Liver (tissue), 9 donors: ENCODE measurements around the gene MCTP1. TPM values are rescaled to one million over a fixed set of nuclear protein-coding genes. Genes with fewer than 3 reads are reported as not detected.

Experiments used
- DNase-seq: peaks from one replicate; pipeline ENCODE4 v3.0.0-alpha.2; 2017; ENCODE audit warnings: low spot score
- H3K27ac ChIP-seq, 2 donors: one replicate each; pipeline ENCODE4 v1.7.0; 2013; ENCODE audit warnings: inconsistent platforms in 2 of 2, low read length in 2 of 2, control low read depth in 1 of 2, low read depth in 1 of 2, mild to moderate bottlenecking in 1 of 2
- H3K27me3 ChIP-seq, 4 donors: one replicate each; pipeline versions ENCODE4 v1.6.1 to v1.7.0; 2013; ENCODE audit warnings: low read length in 3 of 4, inconsistent platforms in 1 of 4, mild to moderate bottlenecking in 1 of 4, moderate library complexity in 1 of 4; ENCODE audit not compliant: control insufficient read depth in 4 of 4, insufficient read depth in 4 of 4
- H3K36me3 ChIP-seq, 4 donors: one replicate each; pipeline versions ENCODE4 v1.6.1 to v1.7.0; 2013; ENCODE audit warnings: low read length in 3 of 4, mild to moderate bottlenecking in 3 of 4, low read depth in 1 of 4, moderate library complexity in 1 of 4; ENCODE audit not compliant: control insufficient read depth in 4 of 4, insufficient read depth in 3 of 4
- H3K4me1 ChIP-seq, 4 donors: one replicate each; pipeline versions ENCODE4 v1.6.1 to v1.7.0; 2013; ENCODE audit warnings: low read length in 3 of 4, mild to moderate bottlenecking in 3 of 4, moderate library complexity in 1 of 4; ENCODE audit not compliant: control insufficient read depth in 4 of 4, insufficient read depth in 4 of 4
- H3K4me3 ChIP-seq, 3 donors: one replicate each; pipeline versions ENCODE4 v1.6.1 to v1.7.0; 2013; ENCODE audit warnings: low read length in 3 of 3, control low read depth in 1 of 3, low read depth in 1 of 3, mild to moderate bottlenecking in 1 of 3
- H3K9ac ChIP-seq, 2 donors: one replicate each; pipeline ENCODE4 v1.7.0; 2013; ENCODE audit warnings: low read length in 2 of 2, mild to moderate bottlenecking in 2 of 2, moderate library complexity in 2 of 2, control low read depth in 1 of 2, low read depth in 1 of 2
- H3K9me3 ChIP-seq, 4 donors: one replicate each; pipeline versions ENCODE4 v1.6.1 to v1.7.0; 2013; ENCODE audit warnings: low read length in 3 of 4; ENCODE audit not compliant: control insufficient read depth in 4 of 4
- CTCF ChIP-seq: fragments of 150-350 bp; IDR thresholded peaks from 2 replicates; pipeline ENCODE4 v1.5.1; 2017; ENCODE audit warnings: improper control_type of control experiment, low read depth, low read length; ENCODE audit not compliant: missing input control
- EGR1 ChIP-seq, 2 donors: IDR thresholded peaks; 2 replicates each; pipeline ENCODE4 v1.6.1; 2016 to 2018; ENCODE audit warnings: antibody characterized with exemption in 2 of 2, low read depth in 2 of 2
- FOXA1 ChIP-seq: IDR thresholded peaks from 2 replicates; pipeline ENCODE4 v1.6.1; 2016; ENCODE audit warnings: antibody characterized with exemption
- FOXA2 ChIP-seq: IDR thresholded peaks from 2 replicates; pipeline ENCODE4 v1.6.1; 2016; ENCODE audit warnings: antibody characterized with exemption
- GABPA ChIP-seq, 2 donors: IDR thresholded peaks in 1 of 2; conservative IDR thresholded peaks in 1 of 2; 2 replicates each; pipeline ENCODE4 v1.6.1; 2016; ENCODE audit warnings: antibody characterized with exemption in 2 of 2, mild to moderate bottlenecking in 1 of 2, moderate library complexity in 1 of 2
- HNF4A ChIP-seq, 2 donors: conservative IDR thresholded peaks; 2 replicates each; pipeline ENCODE4 v1.6.1; 2016; ENCODE audit warnings: antibody characterized with exemption in 2 of 2, mild to moderate bottlenecking in 2 of 2
- HNF4G ChIP-seq: IDR thresholded peaks from 2 replicates; pipeline ENCODE4 v1.6.1; 2016; ENCODE audit warnings: antibody characterized with exemption
- JUND ChIP-seq, 2 donors: IDR thresholded peaks; 2 replicates each; pipeline ENCODE4 v1.6.1; 2016; ENCODE audit warnings: antibody characterized with exemption in 2 of 2
- NR2F2 ChIP-seq: IDR thresholded peaks from 2 replicates; pipeline ENCODE4 v1.6.1; 2016; ENCODE audit warnings: antibody characterized with exemption
- RXRA ChIP-seq, 2 donors: IDR thresholded peaks; 2 replicates each; pipeline ENCODE4 v1.6.1; 2017 to 2018; ENCODE audit warnings: antibody characterized with exemption in 2 of 2, mild to moderate bottlenecking in 1 of 2
- SP1 ChIP-seq: IDR thresholded peaks from 2 replicates; pipeline ENCODE4 v1.6.1; 2018; ENCODE audit warnings: antibody characterized with exemption, mild to moderate bottlenecking
- TAF1 ChIP-seq: conservative IDR thresholded peaks from 2 replicates; pipeline ENCODE4 v1.6.1; 2016; ENCODE audit warnings: antibody characterized with exemption, mild to moderate bottlenecking
- YY1 ChIP-seq: IDR thresholded peaks from 2 replicates; pipeline ENCODE4 v1.6.1; 2016; ENCODE audit warnings: antibody characterized with exemption, mild to moderate bottlenecking
- WGBS: extraction: QIAGEN DNeasy Blood & Tissue Kit; methylation state at CpG from one replicate; pipeline ENCODE4 v1.1.7; 2013; 5-methylcytosine and 5-hydroxymethylcytosine counted together
- polyA plus RNA-seq, 2 donors: library from polyadenylated mRNA; stranded (reverse) in 1 of 2; unstranded in 1 of 2; fragments of 200-250 nt in 1 of 2; fragments of >200 nt in 1 of 2; fragmentation: Nextera tagmentation in 1 of 2; extraction: Ambion mirVana in 1 of 2; gene quantifications; one replicate each; pipeline versions ENCODE4 v1.2.1 to v1.2.3, GENCODE V29; 2013 to 2015
- total RNA-seq, 2 donors: library from RNA; depleted of rRNA; stranded (reverse); fragments of >200 nt; gene quantifications; one replicate each; pipeline ENCODE4 v1.2.3, GENCODE V29; 2014
- TF ChIP-seq, protein P1 (sequence below): IDR thresholded peaks from 2 replicates; pipeline ENCODE4 v1.6.1; 2016; ENCODE audit warnings: antibody characterized with exemption
- TF ChIP-seq, protein P2 (sequence below): IDR thresholded peaks from 2 replicates; pipeline ENCODE4 v1.6.1; 2016; ENCODE audit warnings: antibody characterized with exemption, mild to moderate bottlenecking
- donor health status: healthy.
- donor health status: healthy.
- donor health status: healthy.
- donor health status: healthy.
- donor health status: healthy.

MCTP1 gene
- total and polyA plus RNA-seq, 4 donors, result 0.67 to 7.6 (median 4.3) TPM

- Histone ChIP-seq H3K27ac (no peak overlapping the region), H3K36me3 (no peaks in the 10 kb centered on the region), H3K9me3 (no peaks in the 10 kb centered on the region), H3K27me3 (no peaks in the 10 kb centered on the region), H3K4me1 (no peaks in the 10 kb centered on the region), H3K4me3 (no peak overlapping the region), H3K9ac (no peak overlapping the region)
- WGBS, result 58% methylated on average over 2 of the region's 2 CpGs
- no peak for DNase-seq
- TF ChIP-seq NR2F2, result no peak
- TF ChIP-seq FOXA2, result no peak
- no peak for TF ChIP-seq RXRA (IDR thresholded peaks at IDR 0.05)
- TF ChIP-seq, protein P1, sequence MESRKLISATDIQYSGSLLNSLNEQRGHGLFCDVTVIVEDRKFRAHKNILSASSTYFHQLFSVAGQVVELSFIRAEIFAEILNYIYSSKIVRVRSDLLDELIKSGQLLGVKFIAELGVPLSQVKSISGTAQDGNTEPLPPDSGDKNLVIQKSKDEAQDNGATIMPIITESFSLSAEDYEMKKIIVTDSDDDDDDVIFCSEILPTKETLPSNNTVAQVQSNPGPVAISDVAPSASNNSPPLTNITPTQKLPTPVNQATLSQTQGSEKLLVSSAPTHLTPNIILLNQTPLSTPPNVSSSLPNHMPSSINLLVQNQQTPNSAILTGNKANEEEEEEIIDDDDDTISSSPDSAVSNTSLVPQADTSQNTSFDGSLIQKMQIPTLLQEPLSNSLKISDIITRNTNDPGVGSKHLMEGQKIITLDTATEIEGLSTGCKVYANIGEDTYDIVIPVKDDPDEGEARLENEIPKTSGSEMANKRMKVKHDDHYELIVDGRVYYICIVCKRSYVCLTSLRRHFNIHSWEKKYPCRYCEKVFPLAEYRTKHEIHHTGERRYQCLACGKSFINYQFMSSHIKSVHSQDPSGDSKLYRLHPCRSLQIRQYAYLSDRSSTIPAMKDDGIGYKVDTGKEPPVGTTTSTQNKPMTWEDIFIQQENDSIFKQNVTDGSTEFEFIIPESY, result no peak
- TF ChIP-seq SP1, result no peak
- TF ChIP-seq EGR1 (IDR thresholded peaks at IDR 0.05; ENCODE audit: low read depth in 2 of 2), result no peak
- TF ChIP-seq TAF1, result no peak
- no peak for TF ChIP-seq FOXA1
- no peak for TF ChIP-seq JUND (IDR thresholded peaks at IDR 0.05)
- no peak for TF ChIP-seq GABPA (IDR thresholded peaks at IDR 0.05 in 1 of 2, conservative IDR thresholded peaks at IDR 0.05 in 1 of 2)
- no peak for TF ChIP-seq CTCF
- TF ChIP-seq, protein P2, sequence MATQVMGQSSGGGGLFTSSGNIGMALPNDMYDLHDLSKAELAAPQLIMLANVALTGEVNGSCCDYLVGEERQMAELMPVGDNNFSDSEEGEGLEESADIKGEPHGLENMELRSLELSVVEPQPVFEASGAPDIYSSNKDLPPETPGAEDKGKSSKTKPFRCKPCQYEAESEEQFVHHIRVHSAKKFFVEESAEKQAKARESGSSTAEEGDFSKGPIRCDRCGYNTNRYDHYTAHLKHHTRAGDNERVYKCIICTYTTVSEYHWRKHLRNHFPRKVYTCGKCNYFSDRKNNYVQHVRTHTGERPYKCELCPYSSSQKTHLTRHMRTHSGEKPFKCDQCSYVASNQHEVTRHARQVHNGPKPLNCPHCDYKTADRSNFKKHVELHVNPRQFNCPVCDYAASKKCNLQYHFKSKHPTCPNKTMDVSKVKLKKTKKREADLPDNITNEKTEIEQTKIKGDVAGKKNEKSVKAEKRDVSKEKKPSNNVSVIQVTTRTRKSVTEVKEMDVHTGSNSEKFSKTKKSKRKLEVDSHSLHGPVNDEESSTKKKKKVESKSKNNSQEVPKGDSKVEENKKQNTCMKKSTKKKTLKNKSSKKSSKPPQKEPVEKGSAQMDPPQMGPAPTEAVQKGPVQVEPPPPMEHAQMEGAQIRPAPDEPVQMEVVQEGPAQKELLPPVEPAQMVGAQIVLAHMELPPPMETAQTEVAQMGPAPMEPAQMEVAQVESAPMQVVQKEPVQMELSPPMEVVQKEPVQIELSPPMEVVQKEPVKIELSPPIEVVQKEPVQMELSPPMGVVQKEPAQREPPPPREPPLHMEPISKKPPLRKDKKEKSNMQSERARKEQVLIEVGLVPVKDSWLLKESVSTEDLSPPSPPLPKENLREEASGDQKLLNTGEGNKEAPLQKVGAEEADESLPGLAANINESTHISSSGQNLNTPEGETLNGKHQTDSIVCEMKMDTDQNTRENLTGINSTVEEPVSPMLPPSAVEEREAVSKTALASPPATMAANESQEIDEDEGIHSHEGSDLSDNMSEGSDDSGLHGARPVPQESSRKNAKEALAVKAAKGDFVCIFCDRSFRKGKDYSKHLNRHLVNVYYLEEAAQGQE, result no peak
Observed at GRCh38 chr5:94740286-94740685, 544.6 kb downstream of the MCTP1 start.

GRCh38 chr5:94736498-94736897 is 548.4 kb downstream of the MCTP1 start:
- Histone ChIP-seq H3K4me1 (no peaks in the 10 kb centered on the region), H3K9me3 (no peaks in the 10 kb centered on the region), H3K4me3 (no peak overlapping the region), H3K36me3 (no peaks in the 10 kb centered on the region), H3K27ac (no peak overlapping the region), H3K27me3 (no peaks in the 10 kb centered on the region), H3K9ac (no peak overlapping the region)
- no peak for TF ChIP-seq TAF1
- no peak for DNase-seq
- 54% methylated on average over 1 of the region's 1 CpG for WGBS

DNA sequence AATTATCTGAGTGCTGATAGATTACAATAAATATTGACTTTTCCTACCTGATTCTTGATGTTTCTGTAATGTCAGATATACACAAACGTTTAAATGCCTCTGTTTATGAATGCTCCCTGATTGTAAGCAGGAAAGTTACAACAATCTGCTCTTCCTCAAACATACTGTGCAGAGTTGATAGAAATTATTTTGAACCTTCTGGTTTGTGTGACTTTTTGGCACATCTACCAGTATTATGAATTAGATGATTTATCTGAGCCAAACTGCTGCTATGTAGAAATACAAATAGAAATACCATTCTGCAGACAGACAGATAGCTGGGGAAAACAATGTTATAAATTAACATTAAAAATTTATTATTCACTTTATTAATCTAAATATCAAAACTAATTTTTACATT is 553.4 kb downstream of the MCTP1 start:
- H3K4me3 ChIP-seq, result no peak overlapping the region
- H3K27ac ChIP-seq, result no peak overlapping the region
- DNase-seq, result no peak
- 29% methylated on average over 1 of the region's 1 CpG for WGBS
- no peaks in the 10 kb centered on the region for H3K4me1 ChIP-seq
- H3K9me3 ChIP-seq, result no peaks in the 10 kb centered on the region
- H3K9ac ChIP-seq, result no peak overlapping the region
- no peaks in the 10 kb centered on the region for H3K36me3 ChIP-seq
- H3K27me3 ChIP-seq, result no peaks in the 10 kb centered on the region
- TF ChIP-seq, protein P2, result no peak
- TF ChIP-seq, protein P1, result no peak
- TF ChIP-seq FOXA2 (no peak), YY1 (no peak), HNF4G (no peak), HNF4A (conservative IDR thresholded peaks at IDR 0.05) (no peak), SP1 (no peak), RXRA (IDR thresholded peaks at IDR 0.05) (no peak)
